Body of pancreas (tissue), 4 donors: ENCODE measurements around the gene HOXA11. TPM values are rescaled to one million over a fixed set of nuclear protein-coding genes. Genes with fewer than 3 reads are reported as not detected.

Experiments
- ATAC-seq: fragments of 150-250 bp; one replicate; pipeline ENCODE4 v1.9.1; 2016
- DNase-seq, 4 donors: peaks; one replicate each; pipeline ENCODE4 v3.0.0-alpha.2; 2019
- H3K27ac ChIP-seq, 4 donors: fragments of 200-600 bp; sonication (generic); 1 replicate in 3 of 4; 2 replicates in 1 of 4; pipeline versions ENCODE4 v1.5.1 to v1.6.1; 2016 to 2019; ENCODE audit warnings: mild to moderate bottlenecking in 1 of 4, mixed read lengths in 1 of 4, moderate library complexity in 1 of 4
- H3K27me3 ChIP-seq, 2 donors: fragments of 200-600 bp; sonication (generic); one replicate each; pipeline ENCODE4 v1.6.0; 2016; ENCODE audit warnings: mild to moderate bottlenecking in 1 of 2
- H3K36me3 ChIP-seq, 2 donors: fragments of 200-600 bp; sonication (generic); replicated peaks in 1 of 2; 2 replicates each; pipeline ENCODE4 v1.5.1; 2016; ENCODE audit warnings: low read depth in 2 of 2; ENCODE audit not compliant: insufficient read depth in 1 of 2
- H3K4me1 ChIP-seq: fragments of 200-600 bp; sonication (generic); one replicate; pipeline ENCODE4 v1.6.0; 2016
- H3K4me3 ChIP-seq, 2 donors: fragments of 200-600 bp; sonication (generic); 1 replicate in 1 of 2; 2 replicates in 1 of 2; pipeline ENCODE4 v1.5.1; 2016 to 2019
- H3K9me3 ChIP-seq, 3 donors: fragments of 200-600 bp; sonication (generic); 1 replicate in 2 of 3; 2 replicates in 1 of 3; pipeline ENCODE4 v1.5.1; 2016
- CTCF ChIP-seq, 7 experiments: fragments of 450-650 bp in 4 of 7; fragments of 200-600 bp in 3 of 7; sonication (generic) in 3 of 7; IDR thresholded peaks; one replicate each; pipeline ENCODE4 v1.5.1; 2016 to 2019; ENCODE audit warnings: antibody characterized with exemption in 7 of 7
- POLR2A ChIP-seq, 3 donors: fragments of 450-650 bp; IDR thresholded peaks; one replicate each; pipeline ENCODE4 v1.6.1; 2016; ENCODE audit warnings: antibody characterized with exemption in 3 of 3, mild to moderate bottlenecking in 2 of 3
- WGBS, 2 donors: methylation state at CpG; one replicate each; pipeline ENCODE4 v1.1.5; 2017; 5-methylcytosine and 5-hydroxymethylcytosine counted together
- intact Hi-C: fragments of 100-400 bp; cut with DNase I; formaldehyde crosslinking; loops from one replicate; pipeline ENCODE4 v1.15.1; 2023
- total RNA-seq, 2 donors: library from RNA; depleted of rRNA; stranded (reverse); fragments of >200 nt; gene quantifications; one replicate each; pipeline ENCODE4 v1.1.0, GENCODE V29; 2016

The HOXA11 gene
- total RNA-seq, 2 donors from 2014 or later, result not detected

GRCh38 chr7:27172315-27172774 lies 12.7 kb downstream of the HOXA11 start:
- DNase-seq (peak in 2 of 4 donors; percentile 4 to 5), ATAC-seq (no peak)
- no peak overlapping the region for H3K27ac ChIP-seq
- H3K4me1 ChIP-seq, result peaks cover 30% of the 10 kb centered on the region
- 10% methylated on average over 6 to 10 of the region's 10 CpGs for WGBS, 2 donors
- H3K4me3 ChIP-seq, result no peak overlapping the region
- H3K9me3 ChIP-seq, result no peaks in the 10 kb centered on the region
- no peak for TF ChIP-seq CTCF (IDR thresholded peaks at IDR 0.05)
- no peak for TF ChIP-seq POLR2A (IDR thresholded peaks at IDR 0.05)
- H3K27me3 ChIP-seq, result peaks cover 5 to 88% of the 10 kb centered on the region in 2 donors
- H3K36me3 ChIP-seq, result no peaks in the 10 kb centered on the region
- intact Hi-C loops, result no loop called here

GRCh38 chr7:27171637-27172314 lies 13.3 kb downstream of the HOXA11 start:
- no peaks in the 10 kb centered on the region for H3K9me3 ChIP-seq
- WGBS, 2 donors, result 9 to 11% methylated on average over 30 of the region's 30 CpGs
- no peak for ATAC-seq
- no peak overlapping the region for H3K4me3 ChIP-seq
- TF ChIP-seq POLR2A (IDR thresholded peaks at IDR 0.05), result no peak
- TF ChIP-seq CTCF (IDR thresholded peaks at IDR 0.05), result no peak
- intact Hi-C loops, result no loop called here
- no peak overlapping the region for H3K27ac ChIP-seq
- H3K4me1 ChIP-seq, result peaks cover 30% of the 10 kb centered on the region
- DNase-seq, result peak in 2 of 4 donors; percentile 10 to 14
- H3K27me3 ChIP-seq, result peaks cover 5 to 92% of the 10 kb centered on the region in 2 donors
- H3K36me3 ChIP-seq, result no peaks in the 10 kb centered on the region

GRCh38 chr7:27171325-27171636 lies 13.8 kb downstream of the HOXA11 start:
- peaks cover 30% of the 10 kb centered on the region for H3K4me1 ChIP-seq
- no peaks in the 10 kb centered on the region for H3K36me3 ChIP-seq
- 10 to 11% methylated on average over 8 of the region's 8 CpGs for WGBS, 2 donors
- no peak overlapping the region for H3K4me3 ChIP-seq
- no peaks in the 10 kb centered on the region for H3K9me3 ChIP-seq
- DNase-seq, result peak in 1 of 4 donors; percentile 8
- intact Hi-C loops, result no loop called here
- H3K27me3 ChIP-seq, result peaks cover 5 to 92% of the 10 kb centered on the region in 2 donors
- no peak for ATAC-seq
- H3K27ac ChIP-seq, result no peak overlapping the region
- TF ChIP-seq CTCF (IDR thresholded peaks at IDR 0.05) (no peak), POLR2A (IDR thresholded peaks at IDR 0.05) (no peak)

GRCh38 chr7:27170426-27171324 lies 14.4 kb downstream of the HOXA11 start:
- no peaks in the 10 kb centered on the region for H3K9me3 ChIP-seq
- WGBS, 2 donors, result 13 to 19% methylated on average over 11 of the region's 11 CpGs
- H3K4me3 ChIP-seq, result no peak overlapping the region
- H3K27ac ChIP-seq, result no peak overlapping the region
- H3K36me3 ChIP-seq, result no peaks in the 10 kb centered on the region
- no peak for TF ChIP-seq CTCF (IDR thresholded peaks at IDR 0.05)
- TF ChIP-seq POLR2A (IDR thresholded peaks at IDR 0.05), result no peak
- peaks cover 5 to 92% of the 10 kb centered on the region in 2 donors for H3K27me3 ChIP-seq
- peaks cover 30% of the 10 kb centered on the region for H3K4me1 ChIP-seq
- ATAC-seq (no peak), DNase-seq (no peak)
- intact Hi-C loops, result no loop called here
